Astrocyte (in vitro differentiated cells and primary cell): ENCODE measurements around the gene VWA5B2.

Source experiments
- CTCF ChIP-seq: IDR thresholded peaks from 2 replicates; pipeline ENCODE4 v1.5.1; 2011; ENCODE audit warnings: low read depth, mild to moderate bottlenecking, inconsistent platforms, low read length, moderate library complexity; ENCODE audit not compliant: insufficient read depth
- EZH2 ChIP-seq: IDR thresholded peaks from 2 replicates; pipeline ENCODE4 v1.6.1; 2012; ENCODE audit warnings: mild to moderate bottlenecking, low read length, inconsistent platforms; ENCODE audit not compliant: insufficient read depth

- no peak for TF ChIP-seq CTCF
- TF ChIP-seq EZH2: no peak
Observed at GRCh38 chr3:184188080-184188479, 41.3 kb upstream of the VWA5B2 start.
